Measurements from ENCODE around the gene SDCBP2. TPM values are rescaled to one million over a fixed set of nuclear protein-coding genes. Genes with fewer than 3 reads are reported as not detected.
A peak's percentile ranks its signal among the peaks of the same experiment; 100 is the strongest.

The SDCBP2 gene
- total RNA-seq, 2 donors from 2014 or later, result 2.9 to 3.9 TPM

GRCh38 chr20:1319051-1319450, 9.9 kb downstream of the SDCBP2 start:
- Histone ChIP-seq H3K4me3 (no peak overlapping the region), H3K27me3 (no peaks in the 10 kb centered on the region), H3K27ac (no peak overlapping the region), H3K9me3 (no peaks in the 10 kb centered on the region), H3K4me1 (peaks cover 0 to 28% of the 10 kb centered on the region in 2 donors), H3K36me3 (no peaks in the 10 kb centered on the region)
- no peak for DNase-seq (ENCODE audit: low spot score)
- TF ChIP-seq CTCF (IDR thresholded peaks at IDR 0.05), result no peak

- Histone ChIP-seq H3K27ac (no peak overlapping the region), H3K36me3 (no peaks in the 10 kb centered on the region), H3K4me1 (peaks cover 0 to 28% of the 10 kb centered on the region in 2 donors), H3K4me3 (no peak overlapping the region), H3K9me3 (no peaks in the 10 kb centered on the region), H3K27me3 (no peaks in the 10 kb centered on the region)
- TF ChIP-seq CTCF (IDR thresholded peaks at IDR 0.05), result no peak
- no peak for DNase-seq (ENCODE audit: low spot score)
These were observed 11.2 kb downstream of the SDCBP2 start for GRCh38 chr20:1317545-1318255.

- H3K36me3 ChIP-seq, result no peaks in the 10 kb centered on the region
- H3K27ac ChIP-seq, result no peak overlapping the region
- H3K4me3 ChIP-seq, result no peak overlapping the region
- H3K27me3 ChIP-seq, result no peaks in the 10 kb centered on the region
- DNase-seq (ENCODE audit: low spot score), result no peak
- H3K4me1 ChIP-seq, result peaks cover 0 to 11% of the 10 kb centered on the region in 2 donors
- no peak for TF ChIP-seq CTCF (IDR thresholded peaks at IDR 0.05)
- H3K9me3 ChIP-seq, result no peaks in the 10 kb centered on the region
These were observed 13.1 kb downstream of the SDCBP2 start for GRCh38 chr20:1315804-1316203.

GRCh38 chr20:1313236-1313964, 15.5 kb downstream of the SDCBP2 start:
- DNase-seq (ENCODE audit: low spot score), result peak; percentile 76
- no peak overlapping the region for H3K27ac ChIP-seq
- no peaks in the 10 kb centered on the region for H3K27me3 ChIP-seq

GRCh38 chr20:1312904-1313235, 16.1 kb downstream of the SDCBP2 start:
- DNase-seq (ENCODE audit: low spot score), result no peak
- no peak overlapping the region for H3K4me3 ChIP-seq

More at GRCh38 chr20:1313236-1313964, 15.5 kb downstream of the SDCBP2 start:
- H3K36me3 ChIP-seq, result no peaks in the 10 kb centered on the region
- peaks cover 0 to 11% of the 10 kb centered on the region in 2 donors for H3K4me1 ChIP-seq
- no peaks in the 10 kb centered on the region for H3K9me3 ChIP-seq
- peak overlapping the region; percentile 16 to 28 for H3K4me3 ChIP-seq
- TF ChIP-seq CTCF (IDR thresholded peaks at IDR 0.05), result peak; percentile 98

More at GRCh38 chr20:1312904-1313235, 16.1 kb downstream of the SDCBP2 start:
- H3K27me3 ChIP-seq, result no peaks in the 10 kb centered on the region
- TF ChIP-seq CTCF (IDR thresholded peaks at IDR 0.05), result no peak
- peaks cover 0 to 11% of the 10 kb centered on the region in 2 donors for H3K4me1 ChIP-seq
- no peak overlapping the region for H3K27ac ChIP-seq
- H3K9me3 ChIP-seq, result no peaks in the 10 kb centered on the region
- no peaks in the 10 kb centered on the region for H3K36me3 ChIP-seq

Measured in right atrium auricular region (tissue), 2 donors.